Measurements from ENCODE around the gene ING4. TPM values are rescaled to one million over a fixed set of nuclear protein-coding genes. Genes with fewer than 3 reads are reported as not detected.

Gene ING4
- total and polyA plus RNA-seq, 7 experiments from 2014 or later = 33.1 to 106 (median 92.8) TPM

DNA sequence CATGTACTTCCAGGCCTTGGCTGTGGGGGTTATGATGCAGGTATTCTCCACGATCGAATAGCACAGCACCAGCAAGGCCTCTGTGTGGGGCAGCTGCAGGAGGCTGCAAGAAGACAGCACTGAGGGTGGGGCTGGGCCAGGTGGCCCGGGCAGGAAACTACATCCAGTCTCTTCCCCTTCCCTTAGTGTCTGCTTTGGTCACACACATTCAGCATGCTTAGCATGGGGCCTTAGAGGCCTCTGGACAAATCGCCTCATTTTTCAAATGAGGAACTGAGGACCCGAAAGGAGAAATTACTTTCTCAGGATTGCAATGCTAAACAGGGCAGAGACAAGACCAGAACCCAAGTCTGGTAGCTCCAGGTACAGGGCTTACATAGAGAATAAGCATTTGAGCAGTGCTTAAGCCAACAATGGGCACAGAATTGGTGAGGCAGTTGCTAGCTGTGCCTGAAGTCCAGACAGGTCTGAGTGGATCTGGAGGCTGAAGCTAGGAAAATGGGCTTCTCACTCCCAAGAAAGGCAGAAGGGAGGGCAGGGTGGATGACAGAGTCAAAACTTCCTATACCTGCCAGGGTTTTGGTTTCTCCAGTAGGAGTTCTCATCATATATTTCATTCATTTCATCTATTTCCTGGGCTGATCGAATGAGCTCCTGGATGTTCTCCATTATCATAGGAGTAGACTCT is 19.2 kb downstream of the ING4 start:
- Mint-ChIP-seq H3K4me1 (peaks cover 15 to 26% (median 18%) of the 10 kb centered on the region in 7 donors), H3K4me3 (no peak overlapping the region), H3K36me3 (peaks cover 5 to 40% (median 23%) of the 10 kb centered on the region in 5 donors), H3K27me3 (peaks cover 0 to 15% (median 0%) of the 10 kb centered on the region in 5 donors), H3K27ac (peak overlapping the region in 1 of 9 donors; percentile 46), H3K9me3 (peaks cover 0 to 25% (median 4%) of the 10 kb centered on the region in 11 donors)
- H3K4me1 ChIP-seq (ENCODE audit: control insufficient read depth in 2 of 2, insufficient read depth in 2 of 2, low read length in 2 of 2) = peaks cover 0 to 5% of the 10 kb centered on the region in 2 donors
- CTCF ChIA-PET = interaction anchor here (1.0 to 4.2 kb wide), 5 partner anchors 24 to 109 kb away, joined by 3 to 18 read pairs (median 3); partner anchors contain the start of gene MLF2
- no peak overlapping the region for H3K4me3 ChIP-seq (ENCODE audit: low read length)
- peaks cover 0 to 5% (median 3%) of the 10 kb centered on the region in 3 experiments for H3K36me3 ChIP-seq (ENCODE audit: control insufficient read depth in 2 of 3, insufficient read depth in 3 of 3, low read length in 3 of 3)
- H3K27me3 ChIP-seq (ENCODE audit: control insufficient read depth in 2 of 2, insufficient read depth in 2 of 2, low read length in 2 of 2) = no peaks in the 10 kb centered on the region
- ATAC-seq (peak; percentile 44), DNase-seq (no peak)
- intact Hi-C loops (cut with micrococcal nuclease) = no loop called here
- POLR2A ChIA-PET = interaction anchor here (0.5 to 3.5 kb wide), 4 partner anchors 12 to 309 kb away, joined by 3 to 17 read pairs (median 6); partner anchors contain the start of gene ZNF384
- peaks cover 0 to 8% (median 0%) of the 10 kb centered on the region in 3 experiments for H3K9me3 ChIP-seq (ENCODE audit: control insufficient read depth in 2 of 3, low read length in 3 of 3)
- H3K27ac ChIP-seq (ENCODE audit: low read depth, low read length) = no peak overlapping the region

DNA sequence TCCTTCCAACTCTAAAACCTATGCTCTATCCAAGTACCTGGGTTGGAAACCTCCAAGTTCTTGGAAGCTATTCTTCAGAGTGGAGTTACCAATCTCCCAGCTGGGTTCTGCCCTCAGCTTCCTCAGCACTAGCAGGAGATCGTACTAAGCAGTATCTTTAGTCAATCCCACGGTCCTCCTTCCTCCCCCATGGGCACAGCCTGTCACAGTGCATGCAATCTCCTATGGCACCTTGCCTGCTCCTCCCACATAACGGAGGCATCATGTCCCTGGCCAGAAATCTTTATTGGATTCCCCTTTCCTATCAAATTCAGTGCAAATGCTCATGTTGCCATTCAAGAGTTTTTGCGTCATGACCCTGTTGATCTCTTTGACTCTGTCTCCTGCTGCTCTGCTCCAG is 21.8 kb downstream of the ING4 start:
- H3K4me1 ChIP-seq (ENCODE audit: control insufficient read depth in 2 of 2, insufficient read depth in 2 of 2, low read length in 2 of 2) = no peaks in the 10 kb centered on the region
- ChIA-PET POLR2A (interaction anchor here (0.7 kb wide), 1 partner anchor 21 kb away, joined by 3 read pairs; no protein-coding TSS in a partner anchor), CTCF (interaction anchor here (0.6 to 1.1 kb wide), 2 partner anchors 8 to 137 kb away, joined by 3 to 5 read pairs; no protein-coding TSS in a partner anchor)
- Mint-ChIP-seq H3K4me1 (peaks cover 4 to 19% (median 13%) of the 10 kb centered on the region in 7 donors), H3K27ac (no peak overlapping the region), H3K9me3 (peaks cover 0 to 25% (median 4%) of the 10 kb centered on the region in 11 donors), H3K4me3 (no peak overlapping the region), H3K27me3 (peaks cover 0 to 15% (median 0%) of the 10 kb centered on the region in 5 donors), H3K36me3 (peaks cover 5 to 29% (median 18%) of the 10 kb centered on the region in 5 donors)
- H3K27me3 ChIP-seq (ENCODE audit: control insufficient read depth in 2 of 2, insufficient read depth in 2 of 2, low read length in 2 of 2) = no peaks in the 10 kb centered on the region
- ATAC-seq (no peak), DNase-seq (no peak)
- no peaks in the 10 kb centered on the region for H3K36me3 ChIP-seq (ENCODE audit: control insufficient read depth in 2 of 3, insufficient read depth in 3 of 3, low read length in 3 of 3)
- intact Hi-C loops (cut with micrococcal nuclease) = no loop called here
- no peak overlapping the region for H3K27ac ChIP-seq (ENCODE audit: low read depth, low read length)
- peaks cover 0 to 8% (median 0%) of the 10 kb centered on the region in 3 experiments for H3K9me3 ChIP-seq (ENCODE audit: control insufficient read depth in 2 of 3, low read length in 3 of 3)
- H3K4me3 ChIP-seq (ENCODE audit: low read length) = no peak overlapping the region

GRCh38 chr12:6640497-6640896 is 22.4 kb downstream of the ING4 start:
- H3K36me3 Mint-ChIP-seq = peaks cover 5 to 29% (median 18%) of the 10 kb centered on the region in 5 donors
- ChIA-PET CTCF (interaction anchor here (1.1 kb wide), 1 partner anchor 9 kb away, joined by 3 read pairs; no protein-coding TSS in a partner anchor), POLR2A (interaction anchor here (0.7 to 0.8 kb wide), 2 partner anchors 10 to 20 kb away, joined by 3 to 4 read pairs; no protein-coding TSS in a partner anchor)
- H3K4me3 ChIP-seq (ENCODE audit: low read length) = no peak overlapping the region
- no peak overlapping the region for H3K4me3 Mint-ChIP-seq
- peaks cover 0 to 25% (median 4%) of the 10 kb centered on the region in 11 donors for H3K9me3 Mint-ChIP-seq
- peaks cover 8 to 23% (median 19%) of the 10 kb centered on the region in 7 donors for H3K4me1 Mint-ChIP-seq
- intact Hi-C loops (cut with micrococcal nuclease) = no loop called here
- no peaks in the 10 kb centered on the region for H3K27me3 ChIP-seq (ENCODE audit: control insufficient read depth in 2 of 2, insufficient read depth in 2 of 2, low read length in 2 of 2)
- H3K4me1 ChIP-seq (ENCODE audit: control insufficient read depth in 2 of 2, insufficient read depth in 2 of 2, low read length in 2 of 2) = peaks cover 0 to 1% of the 10 kb centered on the region in 2 donors
- DNase-seq = no peak
- peaks cover 0 to 15% (median 0%) of the 10 kb centered on the region in 5 donors for H3K27me3 Mint-ChIP-seq
- ATAC-seq = no peak
- no peak overlapping the region for H3K27ac ChIP-seq (ENCODE audit: low read depth, low read length)
- peaks cover 0 to 8% (median 0%) of the 10 kb centered on the region in 3 experiments for H3K9me3 ChIP-seq (ENCODE audit: control insufficient read depth in 2 of 3, low read length in 3 of 3)
- H3K36me3 ChIP-seq (ENCODE audit: control insufficient read depth in 2 of 3, insufficient read depth in 3 of 3, low read length in 3 of 3) = no peaks in the 10 kb centered on the region
- H3K27ac Mint-ChIP-seq = peak overlapping the region in 1 of 9 donors; percentile 83

GRCh38 chr12:6639151-6639801 is 23.6 kb downstream of the ING4 start:
- POLR2A ChIA-PET = interaction anchor here (0.8 kb wide), 1 partner anchor 11 kb away, joined by 4 read pairs; no protein-coding TSS in a partner anchor

GRCh38 chr12:6638305-6638704 is 24.6 kb downstream of the ING4 start:
- H3K4me1 Mint-ChIP-seq = peaks cover 11 to 27% (median 20%) of the 10 kb centered on the region in 7 donors
- DNase-seq = no peak
- H3K4me3 Mint-ChIP-seq = no peak overlapping the region
- CTCF ChIA-PET = no interaction called here
- peaks cover 0 to 8% (median 0%) of the 10 kb centered on the region in 11 donors for H3K9me3 Mint-ChIP-seq
- Histone ChIP-seq H3K27me3 (ENCODE audit: control insufficient read depth in 2 of 2, insufficient read depth in 2 of 2, low read length in 2 of 2) (no peaks in the 10 kb centered on the region), H3K4me3 (ENCODE audit: low read length) (no peak overlapping the region), H3K9me3 (ENCODE audit: control insufficient read depth in 2 of 3, low read length in 3 of 3) (no peaks in the 10 kb centered on the region), H3K36me3 (ENCODE audit: control insufficient read depth in 2 of 3, insufficient read depth in 3 of 3, low read length in 3 of 3) (no peaks in the 10 kb centered on the region), H3K27ac (ENCODE audit: low read depth, low read length) (no peak overlapping the region), H3K4me1 (ENCODE audit: control insufficient read depth in 2 of 2, insufficient read depth in 2 of 2, low read length in 2 of 2) (peaks cover 0 to 8% of the 10 kb centered on the region in 2 donors)
- POLR2A ChIA-PET = no interaction called here
- peaks cover 0 to 9% (median 5%) of the 10 kb centered on the region in 5 donors for H3K36me3 Mint-ChIP-seq
- ATAC-seq = peak; percentile 48
- peak overlapping the region in 2 of 9 donors; percentile 12 to 38 for H3K27ac Mint-ChIP-seq
- intact Hi-C loops (cut with micrococcal nuclease) = no loop called here
- peaks cover 0 to 15% (median 0%) of the 10 kb centered on the region in 5 donors for H3K27me3 Mint-ChIP-seq

More at GRCh38 chr12:6639151-6639801, 23.6 kb downstream of the ING4 start:
- Mint-ChIP-seq H3K4me3 (no peak overlapping the region), H3K4me1 (peaks cover 8 to 29% (median 20%) of the 10 kb centered on the region in 7 donors), H3K27ac (peak overlapping the region in 1 of 9 donors; percentile 65), H3K27me3 (peaks cover 0 to 15% (median 0%) of the 10 kb centered on the region in 5 donors), H3K36me3 (peaks cover 3 to 19% (median 12%) of the 10 kb centered on the region in 5 donors), H3K9me3 (peaks cover 0 to 17% (median 3%) of the 10 kb centered on the region in 11 donors)
- peaks cover 0 to 4% (median 0%) of the 10 kb centered on the region in 3 experiments for H3K9me3 ChIP-seq (ENCODE audit: control insufficient read depth in 2 of 3, low read length in 3 of 3)
- intact Hi-C loops (cut with micrococcal nuclease) = no loop called here
- H3K4me3 ChIP-seq (ENCODE audit: low read length) = no peak overlapping the region
- DNase-seq (no peak), ATAC-seq (no peak)
- no peaks in the 10 kb centered on the region for H3K36me3 ChIP-seq (ENCODE audit: control insufficient read depth in 2 of 3, insufficient read depth in 3 of 3, low read length in 3 of 3)
- H3K27ac ChIP-seq (ENCODE audit: low read depth, low read length) = no peak overlapping the region
- CTCF ChIA-PET = no interaction called here
- H3K4me1 ChIP-seq (ENCODE audit: control insufficient read depth in 2 of 2, insufficient read depth in 2 of 2, low read length in 2 of 2) = peaks cover 0 to 8% of the 10 kb centered on the region in 2 donors
- no peaks in the 10 kb centered on the region for H3K27me3 ChIP-seq (ENCODE audit: control insufficient read depth in 2 of 2, insufficient read depth in 2 of 2, low read length in 2 of 2)

Measured in naive thymus-derived CD4-positive, alpha-beta T cell (primary cell).